HG03103 (cell line): Measurements from ENCODE around the gene NDE1.
"Not testable (repeated sequence)": the region's sequence is repeated elsewhere in the genome, so short reads cannot be mapped to it uniquely, and the experiment has no call there.

ENCODE experiments used
- ATAC-seq: cut with Tn5 transposase; IDR thresholded peaks from one replicate; pipeline ENCODE4 v1.9.1; 2021; ENCODE audit warnings: low read depth; ENCODE audit not compliant: unreplicated experiment

Gene NDE1

DNA sequence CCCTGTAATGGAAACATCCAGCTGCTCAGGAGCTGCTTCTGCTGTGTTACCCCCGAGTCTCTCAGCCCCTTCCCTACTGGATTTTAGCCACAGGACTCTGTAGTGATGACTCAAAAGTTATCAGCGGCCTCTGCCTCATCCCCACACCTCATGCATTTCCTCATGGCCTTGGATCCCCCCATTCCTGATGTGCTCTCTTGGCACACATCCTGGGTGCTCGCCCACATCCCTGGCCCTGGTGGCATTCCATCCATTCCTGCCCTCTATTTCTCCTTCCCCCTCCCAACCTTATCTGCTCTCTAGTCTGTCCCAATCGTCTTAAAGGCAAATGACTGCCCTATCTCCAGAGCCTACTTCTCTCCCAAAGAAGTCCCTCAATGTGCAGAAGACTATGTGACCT is 31.7 kb upstream of the NDE1 start:
- ATAC-seq = no peak

DNA sequence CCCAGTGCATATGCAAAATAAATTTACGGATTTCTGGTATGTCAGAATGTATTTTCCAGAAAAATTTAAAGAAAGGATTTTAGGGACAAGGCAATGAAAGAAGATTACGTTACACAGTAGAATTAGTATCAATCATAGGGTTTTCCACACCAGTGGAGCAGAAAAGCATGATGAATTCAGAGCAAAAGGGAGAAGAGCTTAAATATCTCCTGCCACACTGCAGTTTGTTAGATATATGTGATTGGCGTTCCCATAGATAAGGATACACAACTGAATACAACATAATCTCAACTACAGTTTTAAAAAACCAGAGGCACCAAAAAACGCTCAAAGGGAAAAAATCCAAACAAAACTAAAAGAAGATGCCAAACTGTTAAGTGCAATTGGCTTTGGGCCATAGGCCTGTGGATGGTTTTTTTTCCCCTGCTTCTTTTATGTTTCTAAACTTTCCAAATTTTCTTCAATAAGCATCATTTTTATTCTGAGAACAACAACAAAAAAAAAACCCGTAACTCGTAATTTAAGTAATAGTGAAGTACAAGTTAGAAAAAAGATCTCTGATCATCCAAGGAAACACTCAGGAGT is 29.3 kb upstream of the NDE1 start:
- ATAC-seq = no peak

- no peak for ATAC-seq
Observed at GRCh38 chr16:15621456-15621855, 28.6 kb upstream of the NDE1 start.

GRCh38 chr16:15621889-15622288 is 28.2 kb upstream of the NDE1 start:
- ATAC-seq = no peak

GRCh38 chr16:15631730-15632409 is 18.2 kb upstream of the NDE1 start:
- ATAC-seq = no peak

DNA sequence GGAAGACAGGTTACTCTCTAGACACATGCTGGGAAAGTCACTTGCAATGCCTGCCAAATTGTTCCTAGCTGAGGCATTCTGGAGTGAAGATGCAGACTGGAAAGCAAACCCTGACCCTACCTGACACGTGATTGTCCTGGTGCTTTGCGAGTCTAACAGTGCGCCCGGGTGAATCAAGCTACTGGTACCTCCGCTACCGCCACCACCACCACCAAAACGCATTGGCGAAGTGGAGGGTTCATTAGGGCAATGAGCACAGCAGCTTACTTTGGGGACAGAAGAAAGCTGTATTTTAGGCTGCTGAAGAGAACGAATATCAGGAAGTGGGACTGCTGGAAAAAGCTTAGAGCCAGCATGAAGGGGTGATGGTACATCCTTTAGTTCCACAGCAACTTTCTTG is 14.1 kb upstream of the NDE1 start:
- no peak for ATAC-seq

DNA sequence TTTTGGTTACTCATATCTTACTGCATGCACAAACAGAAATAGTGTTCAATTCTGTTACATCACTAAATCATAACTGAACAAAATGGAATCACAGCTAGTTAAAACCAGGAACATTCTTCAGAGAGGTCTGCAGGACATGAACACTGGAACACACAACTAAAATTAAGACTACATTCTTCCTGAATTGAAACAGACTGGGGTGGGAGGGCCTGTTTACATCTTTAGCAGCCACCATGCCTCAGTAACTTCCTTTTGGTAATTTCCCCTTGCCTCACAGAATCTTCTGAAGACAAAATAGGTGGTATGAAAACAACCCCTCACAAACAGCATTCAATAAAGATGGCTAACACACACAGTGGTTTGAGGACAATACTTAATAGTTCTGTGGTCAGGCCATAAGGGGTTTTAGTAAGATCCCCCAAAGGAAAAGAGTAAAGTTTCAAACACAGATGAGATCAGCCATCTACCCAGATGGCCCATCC is 13.6 kb upstream of the NDE1 start:
- ATAC-seq = no peak

GRCh38 chr16:15639061-15639568 is 10.9 kb upstream of the NDE1 start:
- no peak for ATAC-seq

DNA sequence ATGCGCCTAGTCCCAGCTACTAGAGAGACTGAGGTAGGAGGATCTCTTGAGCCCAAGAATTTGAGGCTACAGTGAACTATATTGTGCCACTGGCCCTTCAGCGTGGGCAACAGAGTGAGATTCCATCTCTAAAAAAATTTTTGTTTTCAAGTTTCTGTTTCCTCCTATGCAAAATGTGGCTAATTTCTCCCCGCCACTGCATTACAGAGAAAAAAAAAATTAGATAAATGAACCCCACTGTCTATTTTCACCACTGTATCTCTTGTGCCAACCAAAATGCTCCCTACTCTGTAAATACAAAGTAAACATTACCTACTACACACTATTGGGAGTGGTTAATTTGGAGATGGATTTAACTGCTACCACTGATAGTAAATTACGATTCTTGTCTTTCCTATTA is 9.1 kb upstream of the NDE1 start:
- no peak for ATAC-seq

DNA sequence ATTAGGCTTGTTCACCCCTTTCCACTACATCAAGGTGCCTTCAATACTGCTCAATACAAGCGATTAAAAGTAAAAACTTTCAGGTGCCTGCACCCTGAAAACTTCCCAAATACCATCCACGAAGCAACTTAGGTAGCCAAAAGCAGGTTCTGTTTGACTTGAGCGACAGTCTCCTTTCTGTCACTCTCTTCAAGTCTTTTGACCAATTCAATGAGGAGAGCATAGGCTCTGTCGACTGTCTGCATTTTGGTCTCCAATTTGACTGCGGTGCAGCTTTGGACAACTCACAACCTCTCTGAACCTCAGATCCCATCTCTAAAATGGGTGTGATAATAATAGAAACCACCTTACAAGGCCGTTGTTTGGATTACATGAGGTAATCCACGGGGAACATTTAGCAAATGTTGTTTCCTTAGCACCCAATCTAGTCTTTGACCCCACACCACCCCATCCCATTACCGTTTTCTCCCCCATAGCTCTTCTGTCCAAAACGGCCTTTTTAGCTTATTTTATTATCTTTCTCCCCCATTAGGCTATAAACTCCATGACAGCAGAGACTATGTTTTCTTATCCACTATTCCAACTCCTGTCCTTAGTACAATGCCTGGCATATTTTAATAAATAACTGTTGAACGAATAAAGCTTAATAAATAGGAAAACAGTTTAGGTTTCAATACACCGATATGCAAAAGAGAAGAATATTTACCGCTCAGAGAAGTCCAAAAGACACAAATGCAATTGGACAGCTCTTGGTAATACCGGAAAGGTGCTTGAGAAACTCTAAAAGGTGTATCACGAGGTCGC is 8.1 kb upstream of the NDE1 start:
- no peak for ATAC-seq

- peak; percentile 42 for ATAC-seq
Observed at GRCh38 chr16:15642557-15643047, 7.4 kb upstream of the NDE1 start.

GRCh38 chr16:15643048-15643945 is 6.7 kb upstream of the NDE1 start, which contains the start of gene MARF1:
Gene MARF1 (minus strand): TSS chr16:15643154. CDS start chr16:15639233, 3,921 bp downstream.
- ATAC-seq = peak; percentile 35

DNA sequence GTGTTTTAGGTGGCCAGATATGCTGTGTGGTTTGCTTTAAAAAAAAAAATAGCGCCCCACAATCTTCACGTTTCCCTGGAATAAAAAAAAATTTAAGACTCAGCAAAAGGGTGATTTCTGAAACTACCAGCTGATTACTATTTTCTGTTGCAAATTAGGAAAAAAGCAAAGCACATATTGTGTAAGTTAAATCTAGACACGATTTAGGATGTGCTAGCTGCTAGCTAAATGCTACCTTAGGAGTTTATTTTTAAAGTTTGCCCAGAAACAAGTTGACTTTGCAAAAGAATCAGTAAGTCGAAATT is 6.1 kb upstream of the NDE1 start:
- ATAC-seq = no peak

- ATAC-seq = no peak
Observed at GRCh38 chr16:15644267-15644961, 5.6 kb upstream of the NDE1 start.

DNA sequence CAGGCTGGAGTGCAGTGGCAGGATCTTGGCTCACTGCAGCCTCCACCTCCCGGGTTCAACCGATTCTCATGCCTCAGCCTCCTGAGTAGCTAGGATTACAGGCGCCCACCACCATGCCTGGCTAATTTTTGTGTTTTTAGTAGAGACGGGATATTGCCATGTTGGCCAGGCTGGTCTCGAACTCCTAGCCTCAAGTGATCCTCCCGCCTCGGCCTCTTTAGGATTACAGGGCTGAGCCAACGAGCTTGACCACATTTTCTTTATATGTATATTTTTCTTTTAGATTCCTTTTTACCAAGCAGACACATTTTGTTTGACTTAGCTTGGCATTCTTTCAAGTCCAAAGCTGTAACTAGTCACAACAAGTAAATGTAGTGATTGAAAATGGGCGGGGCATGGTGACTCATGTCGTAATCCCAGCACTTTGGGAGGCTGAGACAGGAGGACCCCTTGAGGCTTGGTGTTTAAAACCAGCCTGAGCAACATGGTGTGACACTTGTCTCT is 5.0 kb upstream of the NDE1 start:
- ATAC-seq = not testable (repeated sequence)

DNA sequence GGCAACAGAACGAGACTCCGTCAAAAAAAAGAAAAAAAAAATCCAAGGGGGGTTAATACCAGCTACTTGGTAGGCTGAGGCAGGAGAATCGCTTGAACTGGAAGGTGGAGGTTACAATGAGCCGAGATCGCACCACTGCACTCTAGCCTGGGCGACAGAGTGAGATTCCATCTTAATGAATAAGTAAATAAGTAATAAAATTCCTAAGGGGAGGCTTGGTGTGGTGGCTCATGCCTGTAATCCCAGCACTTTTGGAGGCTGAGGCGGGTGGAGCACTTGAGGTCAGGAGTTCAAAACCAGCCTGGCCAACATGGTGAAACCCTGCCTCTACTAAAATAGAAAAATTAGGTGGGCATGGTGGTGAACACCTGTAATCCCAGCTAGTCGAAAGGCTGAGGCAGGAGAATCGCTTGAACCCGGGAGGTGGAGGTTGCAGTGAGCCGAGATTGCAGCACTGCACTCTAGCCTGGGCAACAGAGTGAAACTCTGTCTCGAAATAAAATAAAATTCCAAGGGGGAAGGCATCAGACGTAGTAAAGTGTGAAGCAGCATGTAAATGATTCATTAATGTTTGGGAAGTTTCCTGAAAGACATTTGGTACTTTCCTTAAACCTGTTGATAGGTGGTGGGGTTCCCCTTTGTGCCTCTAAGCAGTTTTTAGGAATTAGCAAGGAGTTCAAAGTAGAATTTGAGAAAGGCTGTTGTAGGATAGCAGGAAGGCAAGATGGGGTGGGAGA is 3.3 kb upstream of the NDE1 start:
- ATAC-seq = not testable (repeated sequence)

DNA sequence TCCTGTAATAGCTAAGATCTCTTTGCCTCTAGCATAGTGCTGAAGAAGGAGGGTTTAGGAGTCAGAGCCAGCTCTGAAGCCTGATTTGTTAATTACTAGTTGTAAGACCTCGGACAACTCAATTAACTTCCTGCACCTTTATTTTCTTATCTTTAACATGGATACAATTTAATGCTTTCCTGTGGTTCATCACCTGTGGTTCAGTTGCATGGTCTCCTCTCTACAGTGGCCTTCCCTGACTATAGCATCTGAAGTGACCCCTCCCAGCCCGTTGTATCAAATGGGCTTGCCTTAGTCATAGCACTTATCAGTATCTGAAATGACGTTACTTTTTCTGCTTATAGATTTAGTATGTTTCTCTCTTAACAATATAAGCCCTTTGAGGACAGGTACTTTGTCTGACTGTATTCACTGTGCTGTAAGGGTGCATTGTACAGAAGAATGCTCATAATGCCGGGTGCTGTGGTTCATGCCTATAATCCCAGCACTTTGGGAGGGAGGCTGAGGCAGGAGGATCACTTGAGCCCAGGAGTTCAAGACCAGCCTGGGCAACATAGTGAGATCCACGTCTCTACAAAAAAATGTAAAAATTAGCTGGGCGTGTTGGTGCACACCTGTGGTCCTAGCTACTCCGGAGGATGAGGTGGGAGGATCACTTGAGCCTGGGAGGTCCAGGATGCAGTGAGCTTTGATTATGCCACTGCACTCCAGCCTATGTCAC is 2.6 kb upstream of the NDE1 start:
- no peak for ATAC-seq

- no peak for ATAC-seq
Observed at GRCh38 chr16:15648135-15648730, 1.8 kb upstream of the NDE1 start.
